Stimulated activated naive CD8-positive, alpha-beta T cell treated with anti-CD3 and anti-CD28 coated beads, Interleukin-15, amount 100 ng/mL, for 72 hours (primary cell): ENCODE data around the gene MRPL33.
"Not testable (repeated sequence)": the region's sequence is repeated elsewhere in the genome, so short reads cannot be mapped to it uniquely, and the experiment has no call there.

Experiments
- ATAC-seq: fragments of 150-1000 bp; cut with Tn5 transposase; 2 replicates; pipeline ENCODE4 v1.10.0; 2021; ENCODE audit warnings: mild to moderate bottlenecking, moderate library complexity
- DNase-seq, 2 donors: peaks; one replicate each; pipeline ENCODE4 v3.0.0; 2021 to 2022
- H3K27ac Mint-ChIP-seq, 2 donors: one replicate each; pipeline ENCODE4 v1.8.0; 2022; ENCODE audit warnings: mild to moderate bottlenecking in 2 of 2, mixed read lengths in 2 of 2, moderate library complexity in 2 of 2
- H3K27me3 Mint-ChIP-seq: one replicate; pipeline ENCODE4 v1.8.0; 2022; ENCODE audit warnings: mixed read lengths
- H3K4me1 Mint-ChIP-seq: one replicate; pipeline ENCODE4 v1.8.0; 2022; ENCODE audit warnings: mild to moderate bottlenecking, mixed read lengths
- H3K4me3 Mint-ChIP-seq, 2 donors: one replicate each; pipeline ENCODE4 v1.8.0; 2022; ENCODE audit warnings: mild to moderate bottlenecking in 2 of 2, mixed read lengths in 2 of 2, moderate library complexity in 1 of 2
- H3K9me3 Mint-ChIP-seq, 2 donors: one replicate each; pipeline ENCODE4 v1.8.0; 2022; ENCODE audit warnings: mixed read lengths in 2 of 2

MRPL33 gene

DNA sequence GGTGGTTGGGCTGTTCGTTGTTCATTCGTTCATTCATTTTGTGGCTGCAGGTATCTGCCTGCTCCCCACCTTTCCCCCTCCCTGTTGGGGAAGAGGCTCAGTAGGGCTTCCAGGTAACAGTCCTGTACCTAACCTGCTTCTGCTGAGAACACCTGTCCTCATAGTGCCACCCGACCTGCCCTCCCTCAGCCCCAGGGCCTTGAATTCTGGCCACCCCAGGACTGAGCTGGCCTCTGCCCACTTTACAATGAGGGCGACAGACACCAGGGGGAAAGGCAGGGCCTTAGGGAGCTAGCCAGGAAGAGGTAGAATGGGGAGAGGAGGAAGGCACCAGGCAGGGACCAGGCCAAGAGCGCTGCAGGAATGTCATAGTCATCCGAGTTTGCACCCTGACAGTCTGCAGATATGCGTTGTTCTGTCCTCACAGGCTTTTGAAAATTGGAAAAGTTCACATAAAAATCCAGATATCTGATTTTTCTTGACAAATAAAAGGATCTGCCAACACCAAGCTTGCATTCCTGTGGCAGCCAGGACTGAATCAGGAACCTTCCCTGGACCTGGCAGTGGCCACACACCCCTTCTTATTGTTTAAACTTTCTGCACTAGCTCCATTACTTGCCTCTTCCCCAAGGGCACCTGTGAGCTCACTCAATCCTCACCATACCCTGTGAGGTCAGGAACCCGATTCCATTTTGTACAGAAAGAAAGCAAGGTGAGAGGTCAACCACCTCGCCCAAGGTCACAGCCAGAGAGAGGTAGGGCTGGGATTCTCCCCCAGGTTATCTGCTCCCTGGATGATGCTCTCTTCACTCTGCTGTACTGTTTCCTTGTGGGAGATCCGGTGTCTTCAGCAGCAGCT lies 35.3 kb upstream of the MRPL33 start:
- peak overlapping the region; percentile 54 to 85 for H3K4me3 Mint-ChIP-seq
- ATAC-seq (peak; percentile 29), DNase-seq (no peak)
- no peaks in the 10 kb centered on the region for H3K27me3 Mint-ChIP-seq
- H3K9me3 Mint-ChIP-seq: no peaks in the 10 kb centered on the region
- peak overlapping the region; percentile 19 to 82 for H3K27ac Mint-ChIP-seq
- peaks cover 19% of the 10 kb centered on the region for H3K4me1 Mint-ChIP-seq

DNA sequence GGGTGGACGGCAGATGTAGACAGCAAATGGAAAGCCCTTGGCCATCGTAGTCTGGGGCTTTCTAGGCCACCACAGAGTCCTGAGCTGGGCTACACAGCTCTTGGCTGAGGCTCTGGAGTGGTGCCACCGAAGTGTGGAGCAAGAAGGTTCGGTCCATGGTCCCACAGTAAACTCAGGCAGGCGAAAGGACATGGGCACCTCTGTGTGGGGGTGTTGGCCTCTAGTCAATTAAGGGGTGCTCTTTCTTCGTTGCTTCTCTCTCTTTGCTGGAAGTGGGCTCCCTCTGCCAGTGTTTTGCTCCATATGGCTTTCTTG lies 34.7 kb upstream of the MRPL33 start:
- Mint-ChIP-seq H3K4me1 (peaks cover 19% of the 10 kb centered on the region), H3K27me3 (no peaks in the 10 kb centered on the region), H3K4me3 (peak overlapping the region in 1 of 2 donors; percentile 28), H3K27ac (no peak overlapping the region), H3K9me3 (no peaks in the 10 kb centered on the region)
- no peak for DNase-seq
- ATAC-seq: no peak

DNA sequence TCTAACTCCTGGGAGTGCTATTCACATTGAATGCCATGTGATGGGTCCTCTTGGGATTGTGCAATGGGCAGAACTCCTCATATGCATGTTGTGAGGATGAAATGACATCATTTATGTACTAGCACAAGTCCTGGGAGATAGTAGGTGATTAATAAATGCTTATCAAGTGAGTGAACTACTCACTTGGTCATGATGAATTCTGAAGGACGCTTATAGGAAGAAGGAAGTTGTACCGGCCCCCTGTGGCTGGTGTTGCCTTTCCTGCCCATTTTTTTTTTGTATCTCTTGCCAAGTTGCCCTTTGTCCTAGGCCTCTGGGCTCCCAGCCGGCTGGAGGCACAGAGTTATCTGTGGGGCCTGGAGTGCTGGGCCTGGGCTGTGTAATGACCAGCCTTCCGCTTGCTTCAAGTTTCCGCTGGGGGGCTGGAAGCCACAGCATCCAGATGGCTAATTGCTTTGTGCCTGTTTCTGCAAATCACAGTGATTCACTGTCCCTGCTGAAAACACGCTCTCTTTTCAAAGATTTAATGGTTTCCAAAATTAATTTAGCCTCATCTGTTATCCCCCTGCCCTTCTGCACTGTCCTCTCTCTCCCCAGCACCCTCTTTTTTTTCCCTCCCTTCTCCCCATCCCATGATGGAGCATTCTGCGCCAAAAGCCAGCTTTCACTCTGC lies 33.7 kb upstream of the MRPL33 start:
- H3K4me3 Mint-ChIP-seq: no peak overlapping the region
- H3K4me1 Mint-ChIP-seq: peaks cover 19% of the 10 kb centered on the region
- H3K9me3 Mint-ChIP-seq: no peaks in the 10 kb centered on the region
- H3K27ac Mint-ChIP-seq: no peak overlapping the region
- H3K27me3 Mint-ChIP-seq: no peaks in the 10 kb centered on the region
- no peak for ATAC-seq
- DNase-seq: no peak

DNA sequence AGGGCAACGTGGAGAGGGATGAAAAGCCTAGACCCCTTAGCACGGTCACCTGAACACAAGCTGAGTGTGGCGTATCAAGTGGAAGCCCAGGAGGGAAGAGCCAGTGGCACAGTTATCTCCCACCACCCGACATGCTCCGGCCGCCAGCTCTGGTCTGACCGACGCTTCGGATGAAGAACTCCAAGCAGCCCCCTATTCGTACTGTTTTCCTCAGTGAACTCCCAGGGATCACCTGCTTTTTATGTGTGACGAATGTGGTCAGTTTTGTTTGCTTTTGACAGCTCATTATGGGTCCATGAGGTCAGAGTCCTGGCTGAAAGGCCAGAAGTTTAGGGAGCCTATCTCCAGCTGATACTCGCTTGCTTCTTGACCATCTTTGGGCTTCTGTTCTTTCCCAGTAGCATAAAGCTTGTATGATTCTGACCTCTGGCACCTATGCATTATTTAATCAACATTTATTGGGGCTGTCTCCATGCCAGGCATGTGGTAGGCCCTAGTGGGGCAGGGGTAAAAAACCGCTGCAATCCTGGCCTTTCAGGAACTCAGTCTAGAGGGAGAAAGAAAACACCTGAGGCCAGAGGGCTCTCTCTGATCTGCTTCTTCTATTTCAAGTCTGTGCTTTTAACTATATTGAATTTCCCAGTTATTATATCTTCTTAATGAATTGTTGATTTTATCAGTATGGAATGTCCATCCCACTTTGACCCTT lies 33.0 kb upstream of the MRPL33 start:
- no peaks in the 10 kb centered on the region for H3K9me3 Mint-ChIP-seq

DNA sequence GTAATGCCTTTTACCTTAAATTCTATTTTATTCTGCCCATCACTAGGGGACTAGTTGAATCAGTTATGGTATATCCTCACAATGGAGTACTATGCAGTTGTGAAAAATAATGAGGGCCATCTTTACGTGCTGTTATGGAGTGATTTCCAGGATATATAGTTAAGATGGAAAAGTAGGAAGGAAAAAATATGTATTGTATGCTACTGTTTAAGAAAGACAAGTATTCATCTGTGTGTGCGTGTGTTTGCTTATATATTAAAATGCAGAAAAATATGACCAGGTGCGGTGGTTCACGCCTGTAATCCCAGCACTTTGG lies 32.5 kb upstream of the MRPL33 start:
- H3K27ac Mint-ChIP-seq: no peak overlapping the region
- no peak overlapping the region for H3K4me3 Mint-ChIP-seq
- peaks cover 19% of the 10 kb centered on the region for H3K4me1 Mint-ChIP-seq

More for the DNA sequence above, 33.0 kb upstream of the MRPL33 start:
- Mint-ChIP-seq H3K27me3 (no peaks in the 10 kb centered on the region), H3K27ac (no peak overlapping the region), H3K4me1 (peaks cover 19% of the 10 kb centered on the region), H3K4me3 (no peak overlapping the region)
- DNase-seq (no peak), ATAC-seq (no peak)

DNA sequence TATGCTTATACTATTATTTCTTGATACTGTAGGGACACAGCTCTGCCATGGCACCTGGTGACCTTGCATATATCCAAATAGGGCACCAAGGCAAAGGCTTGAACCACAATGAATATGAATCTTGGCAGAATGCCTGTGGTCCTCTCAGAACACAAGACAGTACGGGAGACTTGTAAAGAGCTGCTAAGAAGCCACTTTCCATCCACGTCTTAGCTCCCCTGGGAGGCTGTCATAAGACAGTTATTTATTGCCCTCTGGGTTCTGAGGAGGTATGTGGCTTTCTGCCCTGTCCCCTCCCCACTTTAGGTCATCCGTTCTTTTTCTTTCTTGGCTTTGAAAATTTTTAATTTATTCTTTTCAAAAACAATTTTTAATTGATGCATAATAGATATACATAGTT lies 29.8 kb upstream of the MRPL33 start:
- DNase-seq (no peak), ATAC-seq (no peak)
- Mint-ChIP-seq H3K4me3 (no peak overlapping the region), H3K4me1 (peaks cover 2% of the 10 kb centered on the region), H3K27me3 (no peaks in the 10 kb centered on the region), H3K27ac (no peak overlapping the region), H3K9me3 (no peaks in the 10 kb centered on the region)

More for the DNA sequence above, 32.5 kb upstream of the MRPL33 start:
- no peak for DNase-seq
- ATAC-seq: no peak
- Mint-ChIP-seq H3K27me3 (no peaks in the 10 kb centered on the region), H3K9me3 (no peaks in the 10 kb centered on the region)

DNA sequence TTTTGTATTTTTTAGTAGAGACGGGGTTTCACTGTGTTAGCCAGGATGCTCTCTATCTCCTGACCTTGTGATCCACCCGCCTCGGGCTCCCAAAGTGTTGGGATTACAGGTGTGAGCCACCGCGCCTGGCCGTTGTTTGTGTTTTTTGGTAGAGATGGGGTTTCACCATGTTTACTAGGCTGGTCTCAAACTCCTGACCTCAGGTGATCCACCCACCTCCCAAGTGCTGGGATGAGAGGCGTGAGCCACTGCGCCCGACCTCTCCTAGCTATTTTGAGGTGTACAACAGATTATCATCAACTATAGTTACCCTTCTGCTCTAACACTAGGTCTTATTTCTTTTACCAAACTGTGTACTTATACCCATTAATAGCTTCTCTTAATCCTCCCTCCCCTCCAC lies 28.9 kb upstream of the MRPL33 start:
- ATAC-seq (no peak), DNase-seq (no peak)
- Mint-ChIP-seq H3K27me3 (no peaks in the 10 kb centered on the region), H3K4me1 (no peaks in the 10 kb centered on the region), H3K27ac (no peak overlapping the region), H3K9me3 (no peaks in the 10 kb centered on the region), H3K4me3 (no peak overlapping the region)

DNA sequence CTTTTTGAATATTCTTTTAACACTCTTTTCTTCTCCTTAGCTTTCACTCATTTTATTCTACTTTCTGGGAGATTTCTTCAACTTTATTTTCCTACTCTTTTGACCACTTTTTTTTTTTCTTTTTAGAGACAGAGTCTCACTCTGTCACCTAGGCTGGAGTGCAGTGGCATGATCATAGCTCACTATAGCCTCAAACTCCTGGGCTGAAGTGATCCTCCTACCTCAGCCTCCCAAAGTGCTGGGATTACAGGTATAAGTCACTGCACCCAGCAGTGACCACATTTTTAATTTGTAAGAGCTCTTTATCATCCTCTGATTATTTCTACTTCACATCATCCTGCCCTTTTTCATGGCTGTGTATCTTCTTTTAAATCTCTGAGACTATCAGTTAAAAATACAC lies 26.0 kb upstream of the MRPL33 start:
- not testable (repeated sequence) for ATAC-seq, H3K27ac Mint-ChIP-seq, H3K27me3 Mint-ChIP-seq, H3K4me3 Mint-ChIP-seq, DNase-seq, H3K4me1 Mint-ChIP-seq
- peaks cover 11 to 13% of the 10 kb centered on the region in 2 donors for H3K9me3 Mint-ChIP-seq

DNA sequence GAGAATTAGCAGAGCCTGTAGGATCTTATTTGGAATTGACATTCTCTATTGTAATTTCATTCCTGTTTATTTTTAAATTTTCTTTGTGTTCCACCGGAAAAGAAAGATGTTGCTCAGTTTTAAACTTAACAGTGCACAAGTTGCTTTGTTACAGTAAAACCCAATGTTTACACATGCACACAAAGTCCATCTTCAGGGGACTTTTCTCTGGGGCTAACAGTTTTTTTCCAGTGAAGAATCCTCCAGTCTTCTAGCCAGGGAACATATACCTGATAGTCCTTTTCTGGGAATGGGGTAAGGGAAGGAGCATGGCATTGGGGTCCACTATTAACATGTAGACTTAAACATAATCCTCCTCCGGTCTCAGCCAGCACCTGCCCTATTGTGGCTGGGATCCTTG lies 25.2 kb upstream of the MRPL33 start:
- H3K27me3 Mint-ChIP-seq: peaks cover 5% of the 10 kb centered on the region
- no peak overlapping the region for H3K27ac Mint-ChIP-seq
- H3K4me1 Mint-ChIP-seq: no peaks in the 10 kb centered on the region
- ATAC-seq (no peak), DNase-seq (no peak)
- H3K9me3 Mint-ChIP-seq: peaks cover 11 to 13% of the 10 kb centered on the region in 2 donors
- no peak overlapping the region for H3K4me3 Mint-ChIP-seq

DNA sequence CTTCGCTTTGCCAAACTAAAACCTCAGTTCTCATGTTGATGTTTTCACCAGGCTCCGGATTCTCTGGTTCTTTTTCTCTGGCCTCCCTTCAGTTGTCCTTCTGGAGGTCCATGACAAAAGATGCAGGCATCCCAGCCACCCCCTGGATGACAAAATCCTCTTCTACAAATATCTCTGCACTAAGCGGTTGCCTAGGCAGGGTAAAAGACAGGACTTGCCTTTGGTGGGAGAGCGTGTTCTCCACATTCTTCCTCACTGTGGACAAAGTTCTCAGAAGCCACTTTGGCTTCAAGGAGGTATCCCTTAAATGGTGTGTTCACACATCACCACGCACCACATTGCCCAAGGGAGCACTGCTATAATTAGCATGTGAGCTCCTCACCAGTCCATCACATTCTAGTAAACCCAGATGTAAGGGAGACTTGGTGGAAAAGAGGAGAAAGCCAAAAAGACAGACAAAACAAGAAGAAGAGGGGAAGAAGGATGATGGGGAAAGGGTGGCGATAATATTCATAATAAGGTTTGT lies 23.6 kb upstream of the MRPL33 start:
- Mint-ChIP-seq H3K4me3 (no peak overlapping the region), H3K27ac (no peak overlapping the region), H3K9me3 (peaks cover 11 to 13% of the 10 kb centered on the region in 2 donors), H3K4me1 (no peaks in the 10 kb centered on the region), H3K27me3 (peaks cover 15% of the 10 kb centered on the region)
- ATAC-seq (no peak), DNase-seq (no peak)

DNA sequence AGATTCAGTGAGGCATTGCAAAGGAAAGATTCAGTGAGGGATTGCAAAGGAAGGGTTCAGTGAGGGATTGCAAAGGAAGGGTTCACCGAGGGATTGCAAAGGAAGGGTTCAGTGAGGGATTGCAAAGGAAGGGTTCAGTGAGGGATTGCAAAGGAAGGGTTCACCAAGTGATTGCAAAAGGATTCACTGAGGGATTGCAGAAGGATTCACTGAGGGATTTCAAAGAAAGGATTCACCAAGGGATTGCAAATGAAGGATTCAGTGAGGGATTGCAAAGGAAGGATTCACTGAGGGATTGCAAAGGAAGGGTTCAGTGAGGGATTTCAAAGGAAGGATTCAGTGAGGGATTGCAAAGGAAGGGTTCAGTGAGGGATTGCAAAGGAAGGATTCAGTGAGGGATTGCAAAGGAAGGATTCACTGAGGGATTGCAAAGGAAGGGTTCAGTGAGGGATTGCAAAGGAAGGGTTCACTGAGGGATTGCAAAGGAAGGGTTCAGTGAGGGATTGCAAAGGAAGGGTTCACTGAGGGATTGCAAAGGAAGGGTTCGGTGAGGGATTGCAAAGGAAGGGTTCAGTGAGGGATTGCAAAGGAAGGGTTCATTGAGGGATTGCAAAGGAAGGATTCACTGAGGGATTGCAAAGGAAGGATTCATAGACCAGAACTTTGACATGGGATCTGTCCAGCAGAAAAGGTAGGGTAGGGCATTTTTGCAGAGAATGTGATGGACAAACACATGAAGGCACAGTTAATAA lies 22.5 kb upstream of the MRPL33 start:
- Mint-ChIP-seq H3K9me3 (peaks cover 11 to 13% of the 10 kb centered on the region in 2 donors), H3K27me3 (peaks cover 23% of the 10 kb centered on the region)
- not testable (repeated sequence) for H3K27ac Mint-ChIP-seq, ATAC-seq, H3K4me1 Mint-ChIP-seq, DNase-seq, H3K4me3 Mint-ChIP-seq

DNA sequence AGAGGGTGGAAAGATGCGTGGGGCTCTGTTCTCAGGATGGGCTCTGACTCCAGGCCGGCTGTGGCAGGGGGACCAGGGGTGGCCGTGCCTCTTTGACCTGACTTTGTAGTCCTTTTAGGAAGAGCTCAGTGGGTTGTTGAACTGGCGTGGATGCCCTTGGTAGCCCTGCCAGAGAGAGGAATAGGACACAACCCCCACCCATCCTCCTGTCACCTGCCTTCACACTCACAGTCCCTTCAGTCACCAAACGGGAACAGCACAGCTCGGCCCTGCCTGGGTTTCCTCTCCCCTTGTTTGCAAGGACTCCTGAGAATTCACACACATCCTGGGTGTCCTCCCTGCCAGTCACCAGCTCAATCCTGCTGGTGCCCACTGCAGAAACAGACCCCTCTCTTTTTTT lies 20.1 kb upstream of the MRPL33 start:
- peaks cover 7% of the 10 kb centered on the region for H3K4me1 Mint-ChIP-seq
- no peak overlapping the region for H3K4me3 Mint-ChIP-seq
- DNase-seq (no peak), ATAC-seq (no peak)
- peaks cover 23% of the 10 kb centered on the region for H3K27me3 Mint-ChIP-seq
- peaks cover 11 to 13% of the 10 kb centered on the region in 2 donors for H3K9me3 Mint-ChIP-seq
- H3K27ac Mint-ChIP-seq: no peak overlapping the region

DNA sequence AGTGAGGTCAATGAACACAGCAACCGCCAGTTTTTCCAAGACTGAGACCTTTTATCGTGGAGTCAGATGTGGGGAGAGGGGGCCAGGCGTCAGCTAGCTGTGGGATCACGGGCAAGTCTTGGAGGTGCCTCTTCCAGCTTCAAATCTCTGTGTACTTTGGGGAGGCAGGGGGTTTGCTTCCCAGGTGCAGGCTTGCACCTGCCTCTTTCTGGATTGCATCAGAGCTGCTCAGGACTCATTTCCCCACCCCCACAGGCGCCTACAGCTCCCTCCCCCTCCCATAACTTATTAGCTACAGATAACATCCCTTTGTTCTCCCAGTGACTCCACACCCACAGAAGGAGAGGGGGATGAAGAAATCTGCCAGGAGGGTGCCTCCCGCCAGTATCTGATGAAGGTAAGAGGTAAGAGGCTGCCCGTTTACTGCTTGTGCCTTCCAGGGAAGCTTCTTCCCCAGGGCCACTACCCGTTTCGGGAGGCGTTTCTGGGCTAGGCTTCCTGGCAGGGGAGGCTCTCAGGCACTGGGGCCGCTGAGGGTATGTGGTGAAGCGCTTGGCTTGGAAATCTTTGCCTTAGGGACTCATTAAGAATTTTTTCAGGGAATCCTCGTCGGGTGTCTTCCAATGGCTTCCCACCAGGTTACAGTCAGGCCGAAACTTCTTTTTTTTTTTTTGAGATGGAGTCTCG lies 18.8 kb upstream of the MRPL33 start:
- H3K27me3 Mint-ChIP-seq: peaks cover 23% of the 10 kb centered on the region
- H3K4me1 Mint-ChIP-seq: peaks cover 7% of the 10 kb centered on the region
- peaks cover 11 to 13% of the 10 kb centered on the region in 2 donors for H3K9me3 Mint-ChIP-seq
- no peak overlapping the region for H3K4me3 Mint-ChIP-seq
- no peak for ATAC-seq
- H3K27ac Mint-ChIP-seq: no peak overlapping the region
- DNase-seq: no peak

DNA sequence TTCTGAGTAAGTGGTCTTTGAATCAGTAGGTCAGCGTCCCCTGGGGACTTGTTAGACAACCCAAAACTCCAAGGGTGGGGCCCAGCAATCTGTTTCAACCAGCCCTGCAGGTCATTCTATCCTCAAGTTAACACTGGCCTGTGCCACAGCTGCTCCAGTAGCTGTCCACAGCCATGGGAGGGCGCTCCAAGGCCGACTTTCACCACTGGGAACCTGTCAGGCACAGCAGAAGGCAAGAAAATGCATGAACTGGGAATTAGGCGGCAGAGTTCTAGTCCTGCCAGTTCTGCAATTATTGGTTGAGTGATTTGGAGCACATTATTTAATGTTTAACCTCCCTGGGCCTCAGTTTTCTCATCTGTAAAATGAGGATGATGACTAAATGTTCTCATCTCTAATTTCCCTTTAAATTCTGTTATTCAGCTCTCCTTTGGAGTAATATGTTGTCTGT lies 17.4 kb upstream of the MRPL33 start:
- DNase-seq (peak; percentile 61 to 76), ATAC-seq (peak; percentile 92)
- Mint-ChIP-seq H3K27ac (no peak overlapping the region), H3K9me3 (peaks cover 1 to 4% of the 10 kb centered on the region in 2 donors), H3K4me3 (no peak overlapping the region), H3K27me3 (peaks cover 18% of the 10 kb centered on the region), H3K4me1 (peaks cover 7% of the 10 kb centered on the region)

DNA sequence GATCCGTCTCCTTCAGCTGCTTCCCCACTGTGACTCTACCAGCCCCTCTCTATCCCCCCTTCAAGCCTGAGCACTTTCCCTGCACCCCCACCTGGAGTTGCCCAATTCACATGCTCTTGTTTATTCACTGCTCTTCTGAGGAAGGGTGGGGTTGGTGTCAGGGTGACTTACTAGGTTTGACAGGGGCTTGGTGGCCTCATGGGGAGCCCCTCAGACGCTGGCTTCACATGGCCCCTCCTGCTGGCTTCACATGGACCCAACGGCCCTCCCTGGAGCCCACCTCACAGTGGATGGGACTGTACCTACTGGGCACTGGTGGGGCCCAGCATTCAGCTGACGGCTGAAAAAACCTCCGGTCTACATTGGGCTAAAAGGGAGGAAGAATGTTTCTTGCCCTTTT lies 16.7 kb upstream of the MRPL33 start:
- ATAC-seq (no peak), DNase-seq (no peak)
- no peaks in the 10 kb centered on the region for H3K9me3 Mint-ChIP-seq
- no peak overlapping the region for H3K27ac Mint-ChIP-seq
- H3K27me3 Mint-ChIP-seq: peaks cover 18% of the 10 kb centered on the region
- no peak overlapping the region for H3K4me3 Mint-ChIP-seq
- peaks cover 7% of the 10 kb centered on the region for H3K4me1 Mint-ChIP-seq
